HG03469 (cell line): ENCODE data around the gene PRELP.

Experiments used
- ATAC-seq: cut with Tn5 transposase; IDR thresholded peaks from one replicate; pipeline ENCODE4 v1.9.1; 2021; ENCODE audit warnings: mild to moderate bottlenecking, moderate library complexity, moderate number of reproducible peaks; ENCODE audit not compliant: unreplicated experiment

PRELP gene

GRCh38 chr1:203476216-203476814, 709 bp downstream of the PRELP start:
- no peak for ATAC-seq

GRCh38 chr1:203477748-203478147, 2.1 kb downstream of the PRELP start:
- ATAC-seq = no peak

- ATAC-seq = no peak
Observed at GRCh38 chr1:203478231-203478630, 2.6 kb downstream of the PRELP start.

- ATAC-seq = no peak
Observed at GRCh38 chr1:203478986-203479385, 3.4 kb downstream of the PRELP start.

- ATAC-seq = no peak
Observed at GRCh38 chr1:203479646-203480045, 4.0 kb downstream of the PRELP start.

- no peak for ATAC-seq
Observed at GRCh38 chr1:203480084-203480483, 4.5 kb downstream of the PRELP start.

GRCh38 chr1:203480525-203481084, 5.0 kb downstream of the PRELP start:
- ATAC-seq = no peak

GRCh38 chr1:203481196-203481595, 5.6 kb downstream of the PRELP start:
- ATAC-seq = no peak

GRCh38 chr1:203486618-203487370, 11.2 kb downstream of the PRELP start:
- ATAC-seq = no peak

- no peak for ATAC-seq
Observed at GRCh38 chr1:203488539-203488938, 12.9 kb downstream of the PRELP start.

GRCh38 chr1:203490607-203491006, 15.0 kb downstream of the PRELP start:
- ATAC-seq = no peak

- no peak for ATAC-seq
Observed at GRCh38 chr1:203491664-203492063, 16.1 kb downstream of the PRELP start.

- no peak for ATAC-seq
Observed at GRCh38 chr1:203492082-203492747, 16.6 kb downstream of the PRELP start.

- ATAC-seq = no peak
Observed at GRCh38 chr1:203492748-203493130, 17.1 kb downstream of the PRELP start.

- ATAC-seq = no peak
Observed at GRCh38 chr1:203493901-203494300, 18.3 kb downstream of the PRELP start, which contains the start of gene OPTC. Gene OPTC (plus strand): TSS chr1:203494153. CDS start chr1:203496006, 1,853 bp downstream.

GRCh38 chr1:203495845-203496244, 20.2 kb downstream of the PRELP start:
- ATAC-seq = no peak

GRCh38 chr1:203497269-203497777, 21.7 kb downstream of the PRELP start:
- no peak for ATAC-seq

- no peak for ATAC-seq
Observed at GRCh38 chr1:203499643-203500278, 24.2 kb downstream of the PRELP start.

GRCh38 chr1:203500279-203500678, 24.7 kb downstream of the PRELP start:
- ATAC-seq = no peak

GRCh38 chr1:203503836-203504235, 28.2 kb downstream of the PRELP start:
- no peak for ATAC-seq
